ENCODE data around the gene BCAP31.
A peak's percentile ranks its signal among the peaks of the same experiment; 100 is the strongest.
"Not testable (repeated sequence)": the region's sequence is repeated elsewhere in the genome, so short reads cannot be mapped to it uniquely, and the experiment has no call there.

BCAP31 gene

GRCh38 chrX:153762626-153763173 is 38.5 kb upstream of the BCAP31 start:
- peak; percentile 1 for DNase-seq

GRCh38 chrX:153761863-153762262 is 37.7 kb upstream of the BCAP31 start:
- no peak for DNase-seq

DNA sequence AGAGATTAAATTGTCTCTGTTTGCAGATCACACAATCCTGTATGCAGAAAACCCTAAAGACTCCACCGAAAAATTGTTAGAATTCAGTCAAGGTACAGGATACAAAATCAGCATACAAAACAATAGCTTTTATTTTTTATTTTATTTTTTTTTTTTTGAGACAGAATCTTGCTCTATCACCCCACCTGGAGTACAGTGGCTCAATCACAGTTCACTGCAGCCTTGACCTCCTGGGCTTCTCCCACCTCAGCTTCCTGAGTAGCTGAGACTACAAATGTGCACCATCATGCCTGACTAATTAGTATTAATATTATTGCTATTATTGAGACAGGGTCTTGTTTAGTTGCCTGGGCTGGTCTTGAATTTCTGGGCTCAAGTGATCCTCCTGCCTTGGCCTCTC is 30.9 kb upstream of the BCAP31 start:
- no peak for DNase-seq

- no peak for DNase-seq
Observed at GRCh38 chrX:153750127-153750774, 26.1 kb upstream of the BCAP31 start.

- not testable (repeated sequence) for DNase-seq
Observed at GRCh38 chrX:153749017-153749416, 24.8 kb upstream of the BCAP31 start.

DNA sequence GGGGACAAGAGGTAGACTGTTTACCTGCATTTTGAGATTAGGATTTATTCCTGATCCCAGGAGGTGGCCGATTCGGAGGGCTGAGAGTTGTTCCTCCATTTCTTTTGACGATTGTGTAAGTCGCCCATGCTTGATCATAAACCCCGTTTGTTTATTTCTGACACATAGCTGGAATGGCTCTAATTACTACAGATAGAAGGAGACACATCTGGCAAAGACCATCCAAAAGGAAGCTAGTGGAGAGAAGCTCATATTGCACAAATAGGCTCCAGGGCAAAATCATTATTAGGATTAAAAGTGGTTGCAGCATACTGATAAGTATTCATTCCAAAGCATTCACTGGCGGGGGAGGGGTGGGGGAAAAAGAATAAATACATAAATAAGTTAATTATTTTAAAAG is 22.8 kb upstream of the BCAP31 start:
- DNase-seq: not testable (repeated sequence)

GRCh38 chrX:153746359-153746758 is 22.2 kb upstream of the BCAP31 start:
- no peak for DNase-seq

- DNase-seq: not testable (repeated sequence)
Observed at GRCh38 chrX:153745067-153745433, 20.9 kb upstream of the BCAP31 start.

- DNase-seq: peak; percentile 37
Observed at GRCh38 chrX:153744210-153745066, 20.3 kb upstream of the BCAP31 start.

GRCh38 chrX:153743468-153744209 is 19.5 kb upstream of the BCAP31 start:
- DNase-seq: not testable (repeated sequence)

DNA sequence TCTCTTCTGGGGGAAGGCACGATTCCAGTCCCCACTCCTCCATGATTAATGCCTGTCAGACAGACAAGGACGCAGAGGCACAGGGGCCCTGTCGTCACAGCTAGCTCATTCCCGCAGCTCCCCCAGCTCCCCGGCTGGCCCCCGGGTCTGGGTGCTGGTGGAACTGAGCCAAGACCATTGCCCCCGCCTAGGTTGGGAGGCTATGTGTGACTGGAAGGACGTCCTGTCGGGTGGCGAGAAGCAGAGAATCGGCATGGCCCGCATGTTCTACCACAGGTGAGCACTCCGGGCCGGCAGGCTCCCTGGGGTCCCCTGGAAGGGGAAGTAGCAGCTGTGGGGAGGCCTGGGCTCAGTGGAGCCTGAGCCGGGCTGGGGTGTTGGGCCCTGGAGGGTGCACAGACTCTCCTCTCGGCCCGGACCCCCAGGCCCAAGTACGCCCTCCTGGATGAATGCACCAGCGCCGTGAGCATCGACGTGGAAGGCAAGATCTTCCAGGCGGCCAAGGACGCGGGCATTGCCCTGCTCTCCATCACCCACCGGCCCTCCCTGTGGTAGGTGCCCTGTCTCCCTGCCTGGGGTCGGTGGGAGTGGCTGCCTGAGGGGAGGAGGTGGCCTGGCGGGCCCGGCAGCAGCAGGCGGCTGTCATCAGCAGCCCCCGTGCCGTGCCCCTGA is 18.7 kb upstream of the BCAP31 start:
- not testable (repeated sequence) for DNase-seq

- not testable (repeated sequence) for DNase-seq
Observed at GRCh38 chrX:153742111-153742510, 17.9 kb upstream of the BCAP31 start.

- DNase-seq: no peak
Observed at GRCh38 chrX:153741446-153741845, 17.3 kb upstream of the BCAP31 start.

GRCh38 chrX:153740631-153741222 is 16.5 kb upstream of the BCAP31 start:
- no peak for DNase-seq

- DNase-seq: peak; percentile 66
Observed at GRCh38 chrX:153739754-153740486, 15.7 kb upstream of the BCAP31 start.

DNA sequence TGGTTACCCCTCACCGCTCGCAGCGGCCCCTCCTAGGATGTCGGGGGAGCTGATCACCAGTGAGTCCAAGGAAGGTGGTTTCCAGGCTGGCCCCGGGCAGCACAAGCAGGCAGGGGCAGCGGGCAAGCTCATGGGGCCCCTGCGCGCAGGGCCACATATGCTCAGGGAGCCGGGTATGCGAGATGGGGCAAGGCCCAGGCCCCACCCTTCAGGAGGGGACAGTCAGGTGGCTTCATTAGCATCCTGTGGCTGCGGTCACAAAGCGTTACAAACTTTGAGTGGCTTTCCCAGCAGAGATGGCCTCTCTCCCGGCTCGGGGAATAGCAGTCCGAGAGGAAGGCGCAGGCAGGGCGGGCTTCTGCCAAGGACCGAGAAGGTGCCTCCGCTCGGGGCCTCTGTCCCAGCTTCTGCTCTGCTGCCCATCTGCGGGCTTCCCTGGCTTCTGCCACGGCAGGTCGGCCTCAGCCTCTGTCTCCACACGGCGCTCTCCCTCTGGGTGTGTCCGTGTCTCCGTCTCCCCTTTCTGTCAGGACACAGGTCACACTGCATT is 13.9 kb upstream of the BCAP31 start:
- DNase-seq: no peak

DNA sequence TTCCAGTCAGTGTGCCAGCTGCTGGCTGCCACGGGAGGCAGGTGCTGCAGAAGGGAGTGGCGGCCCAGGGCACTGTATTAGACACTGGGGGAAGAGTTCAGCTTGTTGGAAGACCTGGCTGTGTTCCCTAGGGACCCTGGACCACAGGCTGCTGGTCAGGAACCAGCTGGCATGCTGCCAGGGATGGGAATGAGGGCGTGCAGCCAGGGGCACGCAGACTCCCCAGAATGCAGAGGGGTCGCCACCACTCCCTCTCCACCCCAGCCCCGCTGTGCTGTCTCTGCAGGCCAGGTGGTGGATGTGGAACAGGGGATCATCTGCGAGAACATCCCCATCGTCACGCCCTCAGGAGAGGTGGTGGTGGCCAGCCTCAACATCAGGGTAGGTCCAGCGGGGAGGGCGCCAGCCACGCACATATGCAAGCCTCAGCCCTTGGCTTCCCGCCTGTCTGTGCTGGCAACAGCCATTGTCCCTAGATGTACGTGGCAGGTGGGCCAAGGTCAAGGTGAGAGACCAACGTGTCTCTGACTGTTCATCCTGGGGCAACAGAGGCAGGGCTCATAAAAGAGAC is 12.8 kb upstream of the BCAP31 start:
- DNase-seq: no peak

DNA sequence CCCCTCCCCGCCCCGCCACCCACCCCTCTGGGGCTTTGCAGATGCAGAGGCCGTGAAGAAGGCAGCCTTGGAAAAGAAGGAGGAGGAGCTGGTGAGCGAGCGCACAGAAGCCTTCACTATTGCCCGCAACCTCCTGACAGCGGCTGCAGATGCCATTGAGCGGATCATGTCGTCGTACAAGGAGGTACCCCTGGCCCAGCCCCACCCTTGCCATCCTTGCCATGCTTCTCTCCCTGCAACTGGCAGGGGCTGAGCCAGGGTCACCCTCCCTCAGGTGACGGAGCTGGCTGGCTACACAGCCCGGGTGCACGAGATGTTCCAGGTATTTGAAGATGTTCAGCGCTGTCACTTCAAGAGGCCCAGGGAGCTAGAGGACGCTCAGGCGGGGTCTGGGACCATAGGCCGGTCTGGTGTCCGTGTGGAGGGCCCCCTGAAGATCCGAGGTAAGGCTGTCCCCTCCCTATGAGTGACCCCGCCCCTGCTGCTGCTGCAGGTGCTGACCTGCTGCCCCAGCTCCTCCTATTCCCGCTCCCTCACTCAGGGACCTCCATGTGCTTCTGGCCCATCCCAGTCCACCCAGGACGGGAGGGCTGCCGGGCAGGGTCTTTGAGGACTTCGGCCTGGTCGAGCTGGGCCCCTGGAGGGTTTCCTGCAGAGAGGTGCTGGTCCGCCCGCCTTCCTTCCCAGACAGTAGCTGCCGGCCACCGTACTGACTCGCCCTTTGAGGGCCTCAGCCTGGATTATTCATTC is 12.1 kb upstream of the BCAP31 start:
- no peak for DNase-seq

- DNase-seq: no peak
Observed at GRCh38 chrX:153735274-153735673, 11.1 kb upstream of the BCAP31 start.

- DNase-seq: no peak
Observed at GRCh38 chrX:153734871-153735270, 10.7 kb upstream of the BCAP31 start.

All from CD4-positive, alpha-beta T cell treated with Interleukin-17A for 4 hours (primary cell).